Endothelial cell of coronary artery (primary cell): ENCODE measurements around the gene FAM228A. TPM values are rescaled to one million over a fixed set of nuclear protein-coding genes. Genes with fewer than 3 reads are reported as not detected.

ENCODE experiments used
- total RNA-seq: library from RNA; depleted of rRNA; stranded (reverse); fragments of >200 nt; gene quantifications from 2 replicates; pipeline ENCODE4 v1.2.3, GENCODE V29; 2014

Gene FAM228A
- 0.09 and 0.28 TPM in 2 replicates for total RNA-seq

GRCh38 chr2:24174851-24175277 is at the start of gene FAM228A:
FAM228A (plus strand) TSS chr2:24175053; CDS start chr2:24175481, 428 bp downstream.

Other genes with a start within 250 kb of the FAM228A start
- gene ATAD2B, start 247.9 kb upstream of the FAM228A start, total RNA-seq, result 11.5 and 16.9 TPM in 2 replicates
- gene UBXN2A, start 234.6 kb upstream of the FAM228A start, total RNA-seq, result 8.1 and 8.7 TPM in 2 replicates
- 0.09 TPM in 2 replicates for gene MFSD2B, start 165.0 kb upstream of the FAM228A start, total RNA-seq
- gene WDCP, start 127.7 kb upstream of the FAM228A start, total RNA-seq, result 10.8 and 11.2 TPM in 2 replicates
- gene FKBP1B, start 125.3 kb upstream of the FAM228A start, total RNA-seq, result 11.7 and 14.8 TPM in 2 replicates
- 148 and 168 TPM in 2 replicates for gene SF3B6, start 98.7 kb upstream of the FAM228A start, total RNA-seq
- gene TP53I3, start 90.2 kb upstream of the FAM228A start, total RNA-seq, result 49.7 and 104 TPM in 2 replicates
- 0.18 and 0.28 TPM in 2 replicates for gene PFN4, start 51.7 kb upstream of the FAM228A start, total RNA-seq
- 3.5 and 8.7 TPM in 2 replicates for gene FAM228B, start 51.6 kb upstream of the FAM228A start, total RNA-seq
- gene ITSN2, start 185.5 kb downstream of the FAM228A start, total RNA-seq, result 34.9 and 40.7 TPM in 2 replicates